Measurements from ENCODE around the gene HNF1A.

DNA sequence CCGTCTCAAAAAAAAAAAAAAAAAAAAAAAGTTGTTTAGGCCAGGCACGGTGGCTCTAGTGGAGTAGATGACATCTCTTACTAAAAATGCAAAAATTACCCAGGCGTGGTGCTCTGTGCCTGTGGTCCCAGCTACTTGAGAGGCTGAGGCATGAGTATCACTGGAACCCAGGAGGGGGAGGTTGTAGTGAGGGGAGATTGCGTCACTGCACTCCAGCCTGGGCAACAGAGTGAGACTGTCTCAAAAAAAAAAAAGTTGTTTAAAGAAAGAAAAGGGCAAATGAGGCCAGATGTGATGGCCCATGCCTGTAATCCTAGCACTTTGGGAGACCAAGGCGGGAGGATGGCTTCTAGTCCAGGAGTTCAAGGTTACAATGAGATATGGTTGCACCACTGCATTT, 37.5 kb upstream of the HNF1A start:
- TF ChIP-seq, protein P1, sequence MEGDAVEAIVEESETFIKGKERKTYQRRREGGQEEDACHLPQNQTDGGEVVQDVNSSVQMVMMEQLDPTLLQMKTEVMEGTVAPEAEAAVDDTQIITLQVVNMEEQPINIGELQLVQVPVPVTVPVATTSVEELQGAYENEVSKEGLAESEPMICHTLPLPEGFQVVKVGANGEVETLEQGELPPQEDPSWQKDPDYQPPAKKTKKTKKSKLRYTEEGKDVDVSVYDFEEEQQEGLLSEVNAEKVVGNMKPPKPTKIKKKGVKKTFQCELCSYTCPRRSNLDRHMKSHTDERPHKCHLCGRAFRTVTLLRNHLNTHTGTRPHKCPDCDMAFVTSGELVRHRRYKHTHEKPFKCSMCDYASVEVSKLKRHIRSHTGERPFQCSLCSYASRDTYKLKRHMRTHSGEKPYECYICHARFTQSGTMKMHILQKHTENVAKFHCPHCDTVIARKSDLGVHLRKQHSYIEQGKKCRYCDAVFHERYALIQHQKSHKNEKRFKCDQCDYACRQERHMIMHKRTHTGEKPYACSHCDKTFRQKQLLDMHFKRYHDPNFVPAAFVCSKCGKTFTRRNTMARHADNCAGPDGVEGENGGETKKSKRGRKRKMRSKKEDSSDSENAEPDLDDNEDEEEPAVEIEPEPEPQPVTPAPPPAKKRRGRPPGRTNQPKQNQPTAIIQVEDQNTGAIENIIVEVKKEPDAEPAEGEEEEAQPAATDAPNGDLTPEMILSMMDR (conservative IDR thresholded peaks at IDR 0.05), result no peak
- TF ChIP-seq ZFX (IDR thresholded peaks at IDR 0.05), result no peak
